Neural crest cell (in vitro differentiated cells): Measurements from ENCODE around the gene KDM6B. TPM values are rescaled to one million over a fixed set of nuclear protein-coding genes. Genes with fewer than 3 reads are reported as not detected.

Experiments
- DNase-seq: peaks from one replicate; pipeline ENCODE4 v3.0.0; 2021; ENCODE audit warnings: low read depth, mixed read lengths, low spot score
- H3K27ac Mint-ChIP-seq: one replicate; pipeline ENCODE4 v1.8.0; 2021; ENCODE audit warnings: mild to moderate bottlenecking, mixed read lengths; ENCODE audit not compliant: unreplicated experiment
- H3K27me3 Mint-ChIP-seq: 2 replicates; pipeline ENCODE4 v1.8.0; 2021; ENCODE audit warnings: low read depth, mild to moderate bottlenecking, mixed read lengths
- H3K36me3 Mint-ChIP-seq: 2 replicates; pipeline ENCODE4 v1.8.0; 2021; ENCODE audit warnings: low read depth, mild to moderate bottlenecking, mixed read lengths
- H3K4me1 Mint-ChIP-seq: 2 replicates; pipeline ENCODE4 v1.8.0; 2021; ENCODE audit warnings: mixed read lengths
- H3K4me3 Mint-ChIP-seq: one replicate; pipeline ENCODE4 v1.8.0; 2021; ENCODE audit warnings: mild to moderate bottlenecking, mixed read lengths
- H3K9me3 Mint-ChIP-seq: 2 replicates; pipeline ENCODE4 v1.8.0; 2021; ENCODE audit warnings: mixed read lengths
- total RNA-seq: library from RNA; stranded (reverse); gene quantifications from 2 replicates; pipeline ENCODE4 v1.2.1, GENCODE V29; 2021
- TF ChIP-seq, protein P1 (sequence below): fragments of 200-600 bp; sonication (generic); conservative IDR thresholded peaks from 2 replicates; pipeline ENCODE4 v1.5.0; 2021; ENCODE audit warnings: antibody characterized with exemption, mild to moderate bottlenecking

Gene KDM6B
- total RNA-seq, 1 donor from 2014 or later: 70.2 TPM

DNA sequence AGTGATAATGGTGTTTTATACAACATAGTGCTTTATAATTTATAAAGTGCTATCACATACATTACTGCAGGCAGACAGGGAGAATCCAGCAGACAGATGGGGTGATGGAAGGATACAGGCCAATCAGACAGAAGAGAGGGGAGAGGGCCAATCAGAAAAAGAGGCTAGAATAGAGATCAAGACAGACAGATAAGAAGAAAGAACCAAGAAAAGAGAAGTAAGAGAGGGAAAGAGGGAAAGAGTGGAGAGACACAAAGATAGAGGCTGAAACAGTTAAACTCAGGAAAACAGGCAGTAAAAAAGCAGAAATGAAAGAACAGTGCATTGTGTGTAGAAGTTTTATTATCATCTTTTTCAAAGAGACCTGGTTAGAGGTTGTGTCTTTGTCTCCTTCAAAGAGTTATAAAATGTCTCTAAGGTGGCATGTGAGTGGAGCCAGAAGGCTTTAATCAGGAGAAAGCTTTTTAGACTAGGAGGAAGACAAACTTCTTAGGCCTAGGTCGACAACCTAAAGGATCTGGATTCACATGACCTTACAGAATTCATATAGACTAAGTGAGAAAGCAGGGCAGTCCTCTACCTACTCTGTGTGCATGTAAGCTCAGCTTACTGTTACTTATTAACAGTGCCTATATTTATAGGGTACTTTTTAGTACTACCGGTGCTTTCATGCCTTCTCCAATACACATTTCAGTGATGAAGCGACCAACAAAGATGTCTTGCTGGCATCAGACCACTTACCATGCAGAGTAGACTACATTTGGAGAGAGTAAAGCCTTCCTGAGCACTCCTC lies 46.3 kb downstream of the KDM6B start:
- no peak for DNase-seq
- Mint-ChIP-seq H3K27me3 (no peaks in the 10 kb centered on the region), H3K9me3 (no peaks in the 10 kb centered on the region), H3K27ac (no peak overlapping the region), H3K4me3 (no peak overlapping the region), H3K4me1 (no peaks in the 10 kb centered on the region), H3K36me3 (peaks cover 9% of the 10 kb centered on the region)
- TF ChIP-seq, protein P1, sequence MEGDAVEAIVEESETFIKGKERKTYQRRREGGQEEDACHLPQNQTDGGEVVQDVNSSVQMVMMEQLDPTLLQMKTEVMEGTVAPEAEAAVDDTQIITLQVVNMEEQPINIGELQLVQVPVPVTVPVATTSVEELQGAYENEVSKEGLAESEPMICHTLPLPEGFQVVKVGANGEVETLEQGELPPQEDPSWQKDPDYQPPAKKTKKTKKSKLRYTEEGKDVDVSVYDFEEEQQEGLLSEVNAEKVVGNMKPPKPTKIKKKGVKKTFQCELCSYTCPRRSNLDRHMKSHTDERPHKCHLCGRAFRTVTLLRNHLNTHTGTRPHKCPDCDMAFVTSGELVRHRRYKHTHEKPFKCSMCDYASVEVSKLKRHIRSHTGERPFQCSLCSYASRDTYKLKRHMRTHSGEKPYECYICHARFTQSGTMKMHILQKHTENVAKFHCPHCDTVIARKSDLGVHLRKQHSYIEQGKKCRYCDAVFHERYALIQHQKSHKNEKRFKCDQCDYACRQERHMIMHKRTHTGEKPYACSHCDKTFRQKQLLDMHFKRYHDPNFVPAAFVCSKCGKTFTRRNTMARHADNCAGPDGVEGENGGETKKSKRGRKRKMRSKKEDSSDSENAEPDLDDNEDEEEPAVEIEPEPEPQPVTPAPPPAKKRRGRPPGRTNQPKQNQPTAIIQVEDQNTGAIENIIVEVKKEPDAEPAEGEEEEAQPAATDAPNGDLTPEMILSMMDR: no peak

DNA sequence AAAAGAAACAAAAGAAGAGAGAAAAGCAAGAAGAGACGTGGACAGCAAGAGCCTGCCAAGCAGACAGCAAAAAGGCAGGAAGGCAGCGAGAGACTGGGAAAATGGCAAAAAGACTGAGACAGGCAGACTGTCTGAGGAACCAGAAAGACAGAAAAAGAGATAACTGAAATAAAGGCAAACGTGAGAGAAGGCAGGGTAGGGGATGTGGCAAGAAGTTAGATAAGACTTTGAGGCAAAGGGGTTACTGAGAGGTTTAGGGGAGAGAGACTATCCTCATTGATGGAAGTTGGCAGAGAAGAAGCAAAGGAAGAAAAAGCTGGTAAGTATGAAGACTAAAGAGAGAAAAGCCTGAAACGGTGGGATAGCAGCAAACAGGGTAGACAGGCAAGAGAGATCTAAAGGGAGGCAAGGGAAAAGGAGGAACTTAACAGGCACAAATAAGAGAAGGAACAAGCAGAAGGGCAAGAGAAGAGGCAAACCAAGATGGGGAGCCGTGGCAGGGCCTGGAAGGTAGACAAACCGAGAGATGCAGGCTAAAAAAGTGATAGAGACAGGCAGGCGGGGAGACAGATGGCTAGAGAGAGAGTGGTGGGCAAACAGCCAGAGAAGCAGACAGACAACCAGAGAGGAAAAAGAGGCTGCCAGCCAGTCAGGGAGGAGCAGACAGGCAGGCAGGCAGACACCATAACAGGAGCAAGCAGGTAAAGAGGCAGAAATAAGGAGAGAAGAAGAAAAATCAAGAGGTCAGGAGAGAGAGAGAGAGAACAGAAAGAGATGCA lies 47.4 kb downstream of the KDM6B start:
- Mint-ChIP-seq H3K9me3 (no peaks in the 10 kb centered on the region), H3K4me3 (no peak overlapping the region), H3K27ac (no peak overlapping the region), H3K36me3 (peaks cover under 1% of the 10 kb centered on the region), H3K4me1 (no peaks in the 10 kb centered on the region), H3K27me3 (no peaks in the 10 kb centered on the region)
- TF ChIP-seq, protein P1: no peak
- DNase-seq: no peak

DNA sequence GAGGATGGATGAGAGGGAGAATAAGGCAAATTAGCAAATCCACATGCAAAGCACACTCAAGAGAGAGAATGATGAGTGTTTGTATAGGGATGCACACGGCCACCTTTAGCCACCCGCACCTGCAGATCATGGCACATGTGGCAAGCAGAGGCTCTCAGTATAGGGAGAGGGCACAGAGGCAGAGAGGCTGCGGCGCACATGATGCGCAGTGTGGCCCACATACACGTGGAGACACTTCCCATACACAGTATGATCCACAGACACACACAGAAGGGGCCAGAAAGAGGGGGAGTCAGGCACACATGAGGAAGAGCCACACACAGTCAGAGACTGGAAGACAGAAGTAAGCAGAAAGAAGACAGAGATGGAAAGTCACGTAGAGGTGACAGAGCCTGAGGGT lies 48.1 kb downstream of the KDM6B start:
- no peaks in the 10 kb centered on the region for H3K27me3 Mint-ChIP-seq
- no peaks in the 10 kb centered on the region for H3K4me1 Mint-ChIP-seq
- H3K4me3 Mint-ChIP-seq: no peak overlapping the region
- no peaks in the 10 kb centered on the region for H3K36me3 Mint-ChIP-seq
- no peaks in the 10 kb centered on the region for H3K9me3 Mint-ChIP-seq
- no peak for DNase-seq
- no peak overlapping the region for H3K27ac Mint-ChIP-seq
- TF ChIP-seq, protein P1: no peak

DNA sequence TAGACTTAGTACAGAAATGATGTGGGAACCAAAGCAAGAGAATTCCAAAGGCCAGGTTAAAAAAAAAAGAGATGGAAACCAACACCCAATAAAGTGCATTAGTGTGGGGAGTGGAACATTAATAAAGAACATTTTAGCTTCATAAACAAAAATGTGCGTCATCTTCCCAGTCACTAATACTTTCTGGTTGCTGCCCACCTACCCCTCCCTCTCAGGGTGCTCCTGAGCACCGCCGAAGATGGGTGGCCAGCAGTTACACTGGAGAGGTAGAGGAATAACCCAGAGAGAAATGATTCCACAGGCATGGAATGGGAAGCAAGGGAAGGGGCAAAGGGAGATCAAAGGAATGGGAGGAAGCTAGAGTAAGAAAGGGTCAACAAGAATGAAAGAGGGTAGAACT lies 48.6 kb downstream of the KDM6B start:
- no peak overlapping the region for H3K27ac Mint-ChIP-seq
- no peaks in the 10 kb centered on the region for H3K4me1 Mint-ChIP-seq
- TF ChIP-seq, protein P1: no peak
- DNase-seq: no peak
- no peaks in the 10 kb centered on the region for H3K27me3 Mint-ChIP-seq
- no peaks in the 10 kb centered on the region for H3K36me3 Mint-ChIP-seq
- H3K9me3 Mint-ChIP-seq: no peaks in the 10 kb centered on the region
- H3K4me3 Mint-ChIP-seq: no peak overlapping the region

Other genes with a start within 250 kb of the KDM6B start
- gene SOX15, start 244.1 kb upstream of the KDM6B start, total RNA-seq: 0.65 and 0.84 TPM in 2 replicates
- 51.9 and 53.8 TPM in 2 replicates for gene FXR2, start 219.3 kb upstream of the KDM6B start, total RNA-seq
- gene SAT2, start 206.4 kb upstream of the KDM6B start, total RNA-seq: 76.3 and 89.1 TPM in 2 replicates
- 2.3 and 2.5 TPM in 2 replicates for gene SHBG, start 204.1 kb upstream of the KDM6B start, total RNA-seq
- gene ATP1B2, start 183.3 kb upstream of the KDM6B start, total RNA-seq: 12.1 and 14.3 TPM in 2 replicates
- 135 and 150 TPM in 2 replicates for gene TP53, start 146.7 kb upstream of the KDM6B start, total RNA-seq
- gene WRAP53, start 145.7 kb upstream of the KDM6B start, total RNA-seq: 35.7 and 41.1 TPM in 2 replicates
- gene EFNB3, start 129.0 kb upstream of the KDM6B start, total RNA-seq: 25.3 and 25.5 TPM in 2 replicates
- 0.16 and 0.27 TPM in 2 replicates for gene DNAH2, start 116.5 kb upstream of the KDM6B start, total RNA-seq
- 6.7 and 8.4 TPM in 2 replicates for gene TMEM88, start 20.8 kb downstream of the KDM6B start, total RNA-seq
- 83.4 and 87.2 TPM in 2 replicates for gene NAA38, start 23.3 kb downstream of the KDM6B start, total RNA-seq
- gene CYB5D1, start 23.8 kb downstream of the KDM6B start, total RNA-seq: 12.7 and 13.3 TPM in 2 replicates
- 53.3 and 59.7 TPM in 2 replicates for gene CHD3, start 54.6 kb downstream of the KDM6B start, total RNA-seq
- gene RNF227, start 82.1 kb downstream of the KDM6B start, total RNA-seq: 3.6 and 4.0 TPM in 2 replicates
- 19.9 and 20.4 TPM in 2 replicates for gene KCNAB3, start 95.6 kb downstream of the KDM6B start, total RNA-seq
- 129 and 145 TPM in 2 replicates for gene TRAPPC1, start 97.7 kb downstream of the KDM6B start, total RNA-seq
- gene CNTROB, start 98.0 kb downstream of the KDM6B start, total RNA-seq: 55.5 and 58.3 TPM in 2 replicates
- not detected in 2 replicates for gene GUCY2D, start 168.4 kb downstream of the KDM6B start, total RNA-seq
- not detected in 2 replicates for gene ALOX15B, start 204.8 kb downstream of the KDM6B start, total RNA-seq